K562 (cell line): ENCODE data around the gene RRBP1. TPM values are rescaled to one million over a fixed set of nuclear protein-coding genes. Genes with fewer than 3 reads are reported as not detected.

Experiments used
- BACH1 ChIP-seq: fragments of 200-800 bp; sonication (Bioruptor generic); IDR thresholded peaks from 2 replicates; pipeline ENCODE4 v1.6.1; 2016; ENCODE audit warnings: missing genetic modification characterization, missing compliant biosample characterization
- NCOA2 ChIP-seq, 2 experiments: fragments of 450-650 bp; IDR thresholded peaks; 2 replicates each; pipeline ENCODE4 v1.6.1; 2018; ENCODE audit warnings: mild to moderate bottlenecking in 2 of 2, moderate library complexity in 1 of 2; ENCODE audit not compliant: partially characterized antibody in 2 of 2
- NR2F6 ChIP-seq: fragments of 450-650 bp; formaldehyde crosslinking; IDR thresholded peaks from 2 replicates; pipeline ENCODE4 v1.4.0; 2020; ENCODE audit warnings: mild to moderate bottlenecking
- ZNF165 ChIP-seq: fragments of 250-450 bp; sonication (Bioruptor Pico); IDR thresholded peaks from 2 replicates; pipeline ENCODE4 v1.4.0; 2020; ENCODE audit warnings: borderline replicate concordance
- ZNF766 ChIP-seq: fragments of 200-800 bp; sonication (Bioruptor generic); conservative IDR thresholded peaks from 2 replicates; pipeline ENCODE4 v1.6.1; 2016; ENCODE audit warnings: missing genetic modification characterization, missing compliant biosample characterization
- polyA plus RNA-seq, 8 experiments: library from polyadenylated mRNA; depleted of rRNA in 4 of 8; stranded (reverse) in 5 of 8; unstranded in 3 of 8; fragments of >200 nt; fragmentation: Nextera tagmentation in 2 of 8; fragmentation: Illumina TruSeq in 1 of 8; extraction: Ambion mirVana in 2 of 8; extraction: Trizol in 1 of 8; gene quantifications; 2 replicates each; pipeline versions ENCODE4 v1.2.1 to v1.2.3, GENCODE V29; 2011 to 2014; ENCODE audit warnings: inconsistent platforms in 1 of 8, missing spikeins in 1 of 8
- total RNA-seq, 7 experiments: library from RNA; depleted of rRNA in 6 of 7; stranded (reverse); fragments of >200 nt in 6 of 7; fragmentation: Illumina TruSeq in 2 of 7; extraction: Trizol in 2 of 7; gene quantifications; 2 replicates each; pipeline versions ENCODE4 v1.2.1 to v1.2.3, GENCODE V29; 2011 to 2021; ENCODE audit warnings: low replicate concordance in 1 of 7
- TF ChIP-seq, protein P1 (sequence below): sonication (generic); formaldehyde crosslinking; IDR thresholded peaks from 2 replicates; pipeline ENCODE4 v1.8.0; 2022; ENCODE audit warnings: mild to moderate bottlenecking, missing genetic modification reagents
- TF ChIP-seq, protein P2 (sequence below): fragments of 450-650 bp; IDR thresholded peaks from 2 replicates; pipeline ENCODE4 v1.6.1; 2016; ENCODE audit warnings: borderline replicate concordance
- TF ChIP-seq, protein P3 (sequence below): fragments of 250-450 bp; sonication (Bioruptor Pico); IDR thresholded peaks from 2 replicates; pipeline ENCODE4 v1.8.0; 2022; ENCODE audit warnings: inconsistent platforms
- TF ChIP-seq, protein P4 (sequence below): fragments of 200-800 bp; sonication (Bioruptor generic); IDR thresholded peaks from 2 replicates; pipeline ENCODE4 v1.6.1; 2016; ENCODE audit warnings: missing genetic modification characterization, missing compliant biosample characterization

RRBP1 gene
- total and polyA plus RNA-seq, 9 of the 15 experiments (the other 6 are each of a cell fraction or from before 2014, with no cell fraction given) = 0.84 to 32.0 (median 17.6) TPM

DNA sequence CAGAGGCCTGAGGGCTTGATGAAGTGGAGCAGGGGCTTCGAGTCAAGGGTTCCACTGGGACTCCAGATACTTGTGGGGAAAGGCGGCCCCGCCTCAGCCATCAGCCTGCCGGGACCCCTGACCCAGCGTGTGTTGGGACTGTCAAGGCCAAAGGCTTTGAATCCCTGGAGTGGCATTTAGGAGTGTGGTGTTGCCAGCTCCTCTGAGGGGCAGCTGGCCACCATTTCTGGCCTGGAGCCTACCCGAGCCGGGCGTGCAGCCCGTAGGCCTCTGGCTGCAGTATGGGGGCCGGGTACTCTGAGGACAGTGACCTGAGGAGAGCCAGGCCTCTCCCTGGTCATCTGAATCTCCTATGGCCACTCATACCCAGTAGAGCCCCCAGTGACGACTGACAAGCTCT lies 40.0 kb downstream of the RRBP1 start (continued):
- TF ChIP-seq, protein P1, sequence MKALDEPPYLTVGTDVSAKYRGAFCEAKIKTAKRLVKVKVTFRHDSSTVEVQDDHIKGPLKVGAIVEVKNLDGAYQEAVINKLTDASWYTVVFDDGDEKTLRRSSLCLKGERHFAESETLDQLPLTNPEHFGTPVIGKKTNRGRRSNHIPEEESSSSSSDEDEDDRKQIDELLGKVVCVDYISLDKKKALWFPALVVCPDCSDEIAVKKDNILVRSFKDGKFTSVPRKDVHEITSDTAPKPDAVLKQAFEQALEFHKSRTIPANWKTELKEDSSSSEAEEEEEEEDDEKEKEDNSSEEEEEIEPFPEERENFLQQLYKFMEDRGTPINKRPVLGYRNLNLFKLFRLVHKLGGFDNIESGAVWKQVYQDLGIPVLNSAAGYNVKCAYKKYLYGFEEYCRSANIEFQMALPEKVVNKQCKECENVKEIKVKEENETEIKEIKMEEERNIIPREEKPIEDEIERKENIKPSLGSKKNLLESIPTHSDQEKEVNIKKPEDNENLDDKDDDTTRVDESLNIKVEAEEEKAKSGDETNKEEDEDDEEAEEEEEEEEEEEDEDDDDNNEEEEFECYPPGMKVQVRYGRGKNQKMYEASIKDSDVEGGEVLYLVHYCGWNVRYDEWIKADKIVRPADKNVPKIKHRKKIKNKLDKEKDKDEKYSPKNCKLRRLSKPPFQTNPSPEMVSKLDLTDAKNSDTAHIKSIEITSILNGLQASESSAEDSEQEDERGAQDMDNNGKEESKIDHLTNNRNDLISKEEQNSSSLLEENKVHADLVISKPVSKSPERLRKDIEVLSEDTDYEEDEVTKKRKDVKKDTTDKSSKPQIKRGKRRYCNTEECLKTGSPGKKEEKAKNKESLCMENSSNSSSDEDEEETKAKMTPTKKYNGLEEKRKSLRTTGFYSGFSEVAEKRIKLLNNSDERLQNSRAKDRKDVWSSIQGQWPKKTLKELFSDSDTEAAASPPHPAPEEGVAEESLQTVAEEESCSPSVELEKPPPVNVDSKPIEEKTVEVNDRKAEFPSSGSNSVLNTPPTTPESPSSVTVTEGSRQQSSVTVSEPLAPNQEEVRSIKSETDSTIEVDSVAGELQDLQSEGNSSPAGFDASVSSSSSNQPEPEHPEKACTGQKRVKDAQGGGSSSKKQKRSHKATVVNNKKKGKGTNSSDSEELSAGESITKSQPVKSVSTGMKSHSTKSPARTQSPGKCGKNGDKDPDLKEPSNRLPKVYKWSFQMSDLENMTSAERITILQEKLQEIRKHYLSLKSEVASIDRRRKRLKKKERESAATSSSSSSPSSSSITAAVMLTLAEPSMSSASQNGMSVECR = no peak
- TF ChIP-seq ZNF165 (CRISPR knock-in tag) (no peak), ZNF766 (no peak), NR2F6 (no peak), BACH1 (tag) (no peak), NCOA2 (IDR thresholded peaks at IDR 0.05; ENCODE audit: partially characterized antibody in 2 of 2) (no peak)
- TF ChIP-seq, protein P2, sequence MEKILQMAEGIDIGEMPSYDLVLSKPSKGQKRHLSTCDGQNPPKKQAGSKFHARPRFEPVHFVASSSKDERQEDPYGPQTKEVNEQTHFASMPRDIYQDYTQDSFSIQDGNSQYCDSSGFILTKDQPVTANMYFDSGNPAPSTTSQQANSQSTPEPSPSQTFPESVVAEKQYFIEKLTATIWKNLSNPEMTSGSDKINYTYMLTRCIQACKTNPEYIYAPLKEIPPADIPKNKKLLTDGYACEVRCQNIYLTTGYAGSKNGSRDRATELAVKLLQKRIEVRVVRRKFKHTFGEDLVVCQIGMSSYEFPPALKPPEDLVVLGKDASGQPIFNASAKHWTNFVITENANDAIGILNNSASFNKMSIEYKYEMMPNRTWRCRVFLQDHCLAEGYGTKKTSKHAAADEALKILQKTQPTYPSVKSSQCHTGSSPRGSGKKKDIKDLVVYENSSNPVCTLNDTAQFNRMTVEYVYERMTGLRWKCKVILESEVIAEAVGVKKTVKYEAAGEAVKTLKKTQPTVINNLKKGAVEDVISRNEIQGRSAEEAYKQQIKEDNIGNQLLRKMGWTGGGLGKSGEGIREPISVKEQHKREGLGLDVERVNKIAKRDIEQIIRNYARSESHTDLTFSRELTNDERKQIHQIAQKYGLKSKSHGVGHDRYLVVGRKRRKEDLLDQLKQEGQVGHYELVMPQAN = no peak
- TF ChIP-seq, protein P3, sequence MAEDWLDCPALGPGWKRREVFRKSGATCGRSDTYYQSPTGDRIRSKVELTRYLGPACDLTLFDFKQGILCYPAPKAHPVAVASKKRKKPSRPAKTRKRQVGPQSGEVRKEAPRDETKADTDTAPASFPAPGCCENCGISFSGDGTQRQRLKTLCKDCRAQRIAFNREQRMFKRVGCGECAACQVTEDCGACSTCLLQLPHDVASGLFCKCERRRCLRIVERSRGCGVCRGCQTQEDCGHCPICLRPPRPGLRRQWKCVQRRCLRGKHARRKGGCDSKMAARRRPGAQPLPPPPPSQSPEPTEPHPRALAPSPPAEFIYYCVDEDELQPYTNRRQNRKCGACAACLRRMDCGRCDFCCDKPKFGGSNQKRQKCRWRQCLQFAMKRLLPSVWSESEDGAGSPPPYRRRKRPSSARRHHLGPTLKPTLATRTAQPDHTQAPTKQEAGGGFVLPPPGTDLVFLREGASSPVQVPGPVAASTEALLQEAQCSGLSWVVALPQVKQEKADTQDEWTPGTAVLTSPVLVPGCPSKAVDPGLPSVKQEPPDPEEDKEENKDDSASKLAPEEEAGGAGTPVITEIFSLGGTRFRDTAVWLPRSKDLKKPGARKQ (CRISPR knock-in tag) = no peak
- TF ChIP-seq, protein P4, sequence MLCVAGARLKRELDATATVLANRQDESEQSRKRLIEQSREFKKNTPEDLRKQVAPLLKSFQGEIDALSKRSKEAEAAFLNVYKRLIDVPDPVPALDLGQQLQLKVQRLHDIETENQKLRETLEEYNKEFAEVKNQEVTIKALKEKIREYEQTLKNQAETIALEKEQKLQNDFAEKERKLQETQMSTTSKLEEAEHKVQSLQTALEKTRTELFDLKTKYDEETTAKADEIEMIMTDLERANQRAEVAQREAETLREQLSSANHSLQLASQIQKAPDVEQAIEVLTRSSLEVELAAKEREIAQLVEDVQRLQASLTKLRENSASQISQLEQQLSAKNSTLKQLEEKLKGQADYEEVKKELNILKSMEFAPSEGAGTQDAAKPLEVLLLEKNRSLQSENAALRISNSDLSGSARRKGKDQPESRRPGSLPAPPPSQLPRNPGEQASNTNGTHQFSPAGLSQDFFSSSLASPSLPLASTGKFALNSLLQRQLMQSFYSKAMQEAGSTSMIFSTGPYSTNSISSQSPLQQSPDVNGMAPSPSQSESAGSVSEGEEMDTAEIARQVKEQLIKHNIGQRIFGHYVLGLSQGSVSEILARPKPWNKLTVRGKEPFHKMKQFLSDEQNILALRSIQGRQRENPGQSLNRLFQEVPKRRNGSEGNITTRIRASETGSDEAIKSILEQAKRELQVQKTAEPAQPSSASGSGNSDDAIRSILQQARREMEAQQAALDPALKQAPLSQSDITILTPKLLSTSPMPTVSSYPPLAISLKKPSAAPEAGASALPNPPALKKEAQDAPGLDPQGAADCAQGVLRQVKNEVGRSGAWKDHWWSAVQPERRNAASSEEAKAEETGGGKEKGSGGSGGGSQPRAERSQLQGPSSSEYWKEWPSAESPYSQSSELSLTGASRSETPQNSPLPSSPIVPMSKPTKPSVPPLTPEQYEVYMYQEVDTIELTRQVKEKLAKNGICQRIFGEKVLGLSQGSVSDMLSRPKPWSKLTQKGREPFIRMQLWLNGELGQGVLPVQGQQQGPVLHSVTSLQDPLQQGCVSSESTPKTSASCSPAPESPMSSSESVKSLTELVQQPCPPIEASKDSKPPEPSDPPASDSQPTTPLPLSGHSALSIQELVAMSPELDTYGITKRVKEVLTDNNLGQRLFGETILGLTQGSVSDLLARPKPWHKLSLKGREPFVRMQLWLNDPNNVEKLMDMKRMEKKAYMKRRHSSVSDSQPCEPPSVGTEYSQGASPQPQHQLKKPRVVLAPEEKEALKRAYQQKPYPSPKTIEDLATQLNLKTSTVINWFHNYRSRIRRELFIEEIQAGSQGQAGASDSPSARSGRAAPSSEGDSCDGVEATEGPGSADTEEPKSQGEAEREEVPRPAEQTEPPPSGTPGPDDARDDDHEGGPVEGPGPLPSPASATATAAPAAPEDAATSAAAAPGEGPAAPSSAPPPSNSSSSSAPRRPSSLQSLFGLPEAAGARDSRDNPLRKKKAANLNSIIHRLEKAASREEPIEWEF (CRISPR knock-in tag) = no peak
- TF ChIP-seq, all 486 proteins: peak for 0
